AG04450 (cell line): ENCODE data around the gene MS4A15. TPM values are rescaled to one million over a fixed set of nuclear protein-coding genes. Genes with fewer than 3 reads are reported as not detected.

ENCODE experiments used
- CTCF ChIA-PET: fragments of 300-600, 350-600 bp; formaldehyde crosslinking; extraction: SDS; loops from one replicate; lab custom pipeline; 2022; ENCODE audit warnings: antibody characterized with exemption, inconsistent platforms; lab: Charles Lee
- POLR2A ChIA-PET: fragments of 350-600 bp; formaldehyde crosslinking; extraction: SDS; loops from one replicate; lab custom pipeline; 2021; ENCODE audit warnings: antibody characterized with exemption, inconsistent platforms; lab: Yijun Ruan, JAX
- DNase-seq: peaks from one replicate; pipeline ENCODE4 v3.0.0-alpha.2; 2011; ENCODE audit warnings: low read depth, low spot score
- H3K27ac ChIP-seq: one replicate; pipeline ENCODE4 v1.5.1; 2012; ENCODE audit warnings: low read depth, low read length, control low read depth
- H3K27me3 ChIP-seq: one replicate; pipeline ENCODE4 v1.6.0; 2012; ENCODE audit warnings: low read length; ENCODE audit not compliant: control insufficient read depth, insufficient read depth
- H3K4me3 ChIP-seq: 2 replicates; pipeline ENCODE4 v1.5.1; 2011; ENCODE audit warnings: mild to moderate bottlenecking, low read depth, low read length, control low read depth
- H3K9me3 ChIP-seq: 2 replicates; pipeline ENCODE4 v1.5.1; 2012; ENCODE audit warnings: low read length; ENCODE audit not compliant: control insufficient read depth, insufficient read depth
- polyA plus RNA-seq: library from polyadenylated mRNA; depleted of rRNA; stranded (reverse); fragments of >200 nt; gene quantifications from 2 replicates; pipeline ENCODE4 v1.2.3, GENCODE V29; 2011
- TF ChIP-seq, protein P1 (sequence below): IDR thresholded peaks from 2 replicates; pipeline ENCODE4 v1.5.1; 2011; ENCODE audit warnings: low read depth, low read length, control low read depth, inconsistent platforms

MS4A15 gene
- polyA plus RNA-seq, 1 experiment = not detected

DNA sequence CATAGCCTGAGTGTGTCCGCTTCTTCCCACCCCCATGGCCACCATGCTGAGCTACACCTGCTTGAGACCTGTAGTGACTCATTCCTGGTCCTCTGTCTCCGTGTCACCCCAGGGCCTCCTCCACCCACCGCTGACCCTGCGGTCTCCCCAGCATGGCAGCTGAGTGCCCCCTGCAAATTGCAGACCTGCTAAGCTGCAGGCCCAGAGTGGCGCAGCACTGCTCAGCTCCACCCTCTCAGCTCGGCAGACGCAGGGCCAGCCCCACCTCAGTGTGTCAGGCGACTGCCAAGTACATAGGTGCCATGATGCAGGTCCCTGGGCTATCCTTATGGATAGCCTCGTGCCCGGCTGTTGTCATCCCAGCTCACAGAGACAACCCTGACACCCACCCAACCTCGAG is 13.1 kb downstream of the MS4A15 start:
- no peaks in the 10 kb centered on the region; the same call in 1 of the 2 replicates for H3K9me3 ChIP-seq
- DNase-seq = no peak
- POLR2A ChIA-PET = no interaction called here
- peaks cover 9% of the 10 kb centered on the region for H3K27me3 ChIP-seq
- CTCF ChIA-PET = interaction anchor here (1.3 to 1.5 kb wide), 2 partner anchors 9 to 118 kb away, joined by 3 to 4 read pairs; no protein-coding TSS in a partner anchor
- H3K4me3 ChIP-seq = no peak overlapping the region
- TF ChIP-seq, protein P1, sequence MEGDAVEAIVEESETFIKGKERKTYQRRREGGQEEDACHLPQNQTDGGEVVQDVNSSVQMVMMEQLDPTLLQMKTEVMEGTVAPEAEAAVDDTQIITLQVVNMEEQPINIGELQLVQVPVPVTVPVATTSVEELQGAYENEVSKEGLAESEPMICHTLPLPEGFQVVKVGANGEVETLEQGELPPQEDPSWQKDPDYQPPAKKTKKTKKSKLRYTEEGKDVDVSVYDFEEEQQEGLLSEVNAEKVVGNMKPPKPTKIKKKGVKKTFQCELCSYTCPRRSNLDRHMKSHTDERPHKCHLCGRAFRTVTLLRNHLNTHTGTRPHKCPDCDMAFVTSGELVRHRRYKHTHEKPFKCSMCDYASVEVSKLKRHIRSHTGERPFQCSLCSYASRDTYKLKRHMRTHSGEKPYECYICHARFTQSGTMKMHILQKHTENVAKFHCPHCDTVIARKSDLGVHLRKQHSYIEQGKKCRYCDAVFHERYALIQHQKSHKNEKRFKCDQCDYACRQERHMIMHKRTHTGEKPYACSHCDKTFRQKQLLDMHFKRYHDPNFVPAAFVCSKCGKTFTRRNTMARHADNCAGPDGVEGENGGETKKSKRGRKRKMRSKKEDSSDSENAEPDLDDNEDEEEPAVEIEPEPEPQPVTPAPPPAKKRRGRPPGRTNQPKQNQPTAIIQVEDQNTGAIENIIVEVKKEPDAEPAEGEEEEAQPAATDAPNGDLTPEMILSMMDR = no peak
- no peak overlapping the region for H3K27ac ChIP-seq

DNA sequence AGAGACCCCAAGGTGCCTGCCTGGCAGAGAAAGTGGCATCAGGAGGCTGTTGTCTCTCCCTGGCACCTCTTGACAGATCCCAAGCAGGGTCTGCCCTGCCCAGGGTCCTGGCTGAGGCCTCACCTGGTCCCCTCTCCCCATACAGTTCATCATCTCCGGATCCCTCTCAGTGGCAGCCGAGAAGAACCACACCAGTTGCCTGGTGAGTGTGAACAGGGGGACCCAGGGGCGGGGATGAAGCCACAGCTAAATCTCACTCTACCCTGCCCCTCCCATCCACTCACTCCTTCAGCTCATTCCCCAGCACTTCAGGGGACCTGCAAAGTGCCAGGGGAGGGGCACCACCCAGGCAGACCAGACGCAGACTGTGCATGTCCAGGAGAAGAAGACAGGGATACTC is 14.5 kb downstream of the MS4A15 start:
- Histone ChIP-seq H3K27me3 (peaks cover 9% of the 10 kb centered on the region), H3K27ac (no peak overlapping the region), H3K4me3 (no peak overlapping the region), H3K9me3 (no peaks in the 10 kb centered on the region; the same call in 1 of the 2 replicates)
- ChIA-PET CTCF (interaction anchor here (1.1 to 1.7 kb wide), 3 partner anchors 8 to 128 kb away, joined by 3 to 7 read pairs (median 6); no protein-coding TSS in a partner anchor), POLR2A (no interaction called here)
- no peak for DNase-seq
- TF ChIP-seq, protein P1 = no peak

DNA sequence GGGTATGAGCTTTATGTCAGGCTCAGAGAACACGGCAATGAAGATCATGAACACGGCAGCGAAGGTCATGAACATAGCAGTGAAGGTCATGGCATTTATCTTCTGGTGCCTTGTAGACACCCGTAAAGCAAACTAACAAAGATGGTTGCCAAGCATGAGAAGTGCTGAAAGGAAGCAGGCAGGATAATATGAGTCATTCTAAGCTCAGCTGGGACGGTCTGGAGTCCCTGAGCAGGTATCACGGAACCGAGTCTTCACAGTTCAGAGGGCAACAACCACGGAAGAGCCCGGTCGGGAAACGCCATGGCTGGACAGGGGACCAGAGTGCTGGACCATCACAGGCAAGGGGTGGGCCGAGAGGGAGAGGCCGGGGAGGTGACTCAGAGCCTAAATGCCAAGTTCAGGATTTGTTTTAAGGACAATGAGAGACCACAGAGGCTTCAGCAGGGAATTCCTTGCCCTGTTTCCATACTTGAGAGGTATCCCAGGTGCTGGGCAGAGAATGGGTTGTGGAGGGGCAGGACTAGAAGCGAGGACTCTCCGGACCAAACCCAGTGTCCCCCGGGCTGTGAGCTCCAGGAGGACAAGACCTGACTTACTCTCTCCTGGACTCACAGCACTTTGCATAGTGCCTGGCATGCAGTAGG is 15.3 kb downstream of the MS4A15 start:
- Histone ChIP-seq H3K9me3 (no peaks in the 10 kb centered on the region; the same call in 1 of the 2 replicates), H3K27me3 (peaks cover 9% of the 10 kb centered on the region), H3K27ac (no peak overlapping the region), H3K4me3 (no peak overlapping the region)
- POLR2A ChIA-PET = no interaction called here
- CTCF ChIA-PET = interaction anchor here (1.7 kb wide), 1 partner anchor 9 kb away, joined by 6 read pairs; no protein-coding TSS in a partner anchor
- no peak for DNase-seq
- TF ChIP-seq, protein P1 = no peak

DNA sequence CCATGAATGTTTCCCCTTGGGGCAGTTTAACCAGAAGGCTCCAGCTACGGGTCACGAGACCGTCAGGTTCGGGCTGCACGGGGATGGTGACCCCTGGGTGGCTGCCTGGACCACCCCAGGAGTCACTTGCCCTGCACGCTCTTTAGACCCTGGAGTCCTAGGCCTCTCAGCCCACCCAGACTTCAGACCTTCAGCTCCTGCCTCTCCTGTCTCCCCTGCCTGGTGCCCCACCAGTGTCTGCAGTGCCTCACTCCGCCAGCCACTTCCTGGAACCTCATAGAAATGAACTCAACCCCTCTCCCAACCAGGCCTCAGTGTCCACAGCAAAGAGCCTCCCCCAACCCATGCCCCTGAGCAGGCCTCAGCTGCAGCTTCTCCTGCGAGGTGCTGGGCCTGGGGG is 16.0 kb downstream of the MS4A15 start:
- H3K4me3 ChIP-seq = no peak overlapping the region
- peaks cover 9% of the 10 kb centered on the region for H3K27me3 ChIP-seq
- H3K9me3 ChIP-seq = no peaks in the 10 kb centered on the region; the same call in 1 of the 2 replicates
- ChIA-PET POLR2A (no interaction called here), CTCF (interaction anchor here (1.7 kb wide), 1 partner anchor 10 kb away, joined by 6 read pairs; no protein-coding TSS in a partner anchor)
- TF ChIP-seq, protein P1 = no peak
- no peak overlapping the region for H3K27ac ChIP-seq
- DNase-seq = no peak

DNA sequence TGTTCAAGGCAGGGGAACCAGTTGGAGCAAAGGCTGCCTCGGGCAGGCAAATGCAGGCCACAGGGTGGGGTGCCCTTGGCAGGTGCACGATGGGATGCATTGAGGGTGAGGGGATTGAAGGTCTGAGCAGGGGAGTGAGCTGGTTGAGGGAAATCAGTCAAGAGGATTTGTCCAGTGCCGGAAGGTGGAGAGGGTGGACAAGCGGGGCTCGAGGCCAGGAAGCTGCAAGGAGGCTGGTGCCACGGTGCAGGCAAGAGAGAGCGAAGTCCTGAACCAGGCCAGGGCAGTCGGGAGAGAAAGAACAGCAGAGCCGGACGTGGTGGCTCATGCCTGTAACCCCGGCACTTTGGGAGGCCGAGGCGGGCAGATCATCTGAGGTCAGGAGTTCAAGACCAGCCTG is 18.1 kb downstream of the MS4A15 start:
- TF ChIP-seq, protein P1 = no peak
- no peaks in the 10 kb centered on the region; the same call in 1 of the 2 replicates for H3K9me3 ChIP-seq
- no peak for DNase-seq
- ChIA-PET POLR2A (no interaction called here), CTCF (interaction anchor here (0.6 to 6.8 kb wide), 21 partner anchors 8 to 413 kb away, joined by 3 to 65 read pairs (median 5); partner anchors contain the start of genes MS4A10 and MS4A15)
- no peak overlapping the region for H3K27ac ChIP-seq
- H3K4me3 ChIP-seq = no peak overlapping the region
- peaks cover 3% of the 10 kb centered on the region for H3K27me3 ChIP-seq
